ENCODE data around the gene SLC13A3. TPM values are rescaled to one million over a fixed set of nuclear protein-coding genes. Genes with fewer than 3 reads are reported as not detected.

The SLC13A3 gene
- total and polyA plus RNA-seq, 2 of the 4 experiments (the other 2 are of a cell fraction): 2.5 to 4.2 TPM

- dilution Hi-C loops (cut with HindIII; ENCODE audit: low sequenced_read_pairs, unreplicated experiment) (no loop called here), in situ Hi-C loops (cut with MboI; ENCODE audit: low sequenced_read_pairs) (no loop called here), intact Hi-C loops (cut with micrococcal nuclease) (no loop called here)
- ATAC-seq (ENCODE audit: low read depth) (no peak), DNase-seq (no peak)
- no peaks in the 10 kb centered on the region for H3K9me3 ChIP-seq (ENCODE audit: control insufficient read depth, insufficient read depth, low read length)
- no peak overlapping the region for H4K91ac ChIP-seq (ENCODE audit: insufficient read depth, low read depth, low read length)
- peaks cover 29% of the 10 kb centered on the region for H3K27me3 ChIP-seq (ENCODE audit: control insufficient read depth, insufficient read depth, low read length)
- H4K20me1 ChIP-seq (ENCODE audit: insufficient read depth, low read length): no peaks in the 10 kb centered on the region
- H3K23ac ChIP-seq (ENCODE audit: low read depth, low read length): no peak overlapping the region
- no peak overlapping the region for H2AK9ac ChIP-seq (replicated peaks; ENCODE audit: low read depth, low read length, poor library complexity)
- no peak overlapping the region for H2AK5ac ChIP-seq (ENCODE audit: low read depth, low read length)
- H3K9me1 ChIP-seq (ENCODE audit: insufficient read depth, low read length): no peaks in the 10 kb centered on the region
- TF ChIP-seq, protein P1, sequence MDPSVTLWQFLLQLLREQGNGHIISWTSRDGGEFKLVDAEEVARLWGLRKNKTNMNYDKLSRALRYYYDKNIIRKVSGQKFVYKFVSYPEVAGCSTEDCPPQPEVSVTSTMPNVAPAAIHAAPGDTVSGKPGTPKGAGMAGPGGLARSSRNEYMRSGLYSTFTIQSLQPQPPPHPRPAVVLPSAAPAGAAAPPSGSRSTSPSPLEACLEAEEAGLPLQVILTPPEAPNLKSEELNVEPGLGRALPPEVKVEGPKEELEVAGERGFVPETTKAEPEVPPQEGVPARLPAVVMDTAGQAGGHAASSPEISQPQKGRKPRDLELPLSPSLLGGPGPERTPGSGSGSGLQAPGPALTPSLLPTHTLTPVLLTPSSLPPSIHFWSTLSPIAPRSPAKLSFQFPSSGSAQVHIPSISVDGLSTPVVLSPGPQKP (IDR thresholded peaks at IDR 0.05; ENCODE audit: borderline replicate concordance, low read depth, low read length): no peak
- TF ChIP-seq RCOR1 (IDR thresholded peaks at IDR 0.05; ENCODE audit: insufficient replicate concordance, low read length) (no peak), CEBPB (IDR thresholded peaks at IDR 0.05; ENCODE audit: low read depth, low read length) (no peak), MAZ (IDR thresholded peaks at IDR 0.05; ENCODE audit: borderline replicate concordance, low read depth, low read length) (no peak), USF2 (IDR thresholded peaks at IDR 0.05; ENCODE audit: low read depth, low read length) (no peak), MAFK (IDR thresholded peaks at IDR 0.05; ENCODE audit: low read depth, low read length) (no peak), POLR2A (IDR thresholded peaks at IDR 0.05; ENCODE audit: low read depth, low read length) (no peak), CHD1 (IDR thresholded peaks at IDR 0.05; ENCODE audit: low read depth, low read length) (no peak), MXI1 (IDR thresholded peaks at IDR 0.05; ENCODE audit: borderline replicate concordance, low read depth, low read length) (no peak), FOS (IDR thresholded peaks at IDR 0.05; ENCODE audit: low read depth, low read length) (no peak)
- BruUV-seq (replicated peaks): no TSS peak
- no peaks in the 10 kb centered on the region for H3K36me3 ChIP-seq (ENCODE audit: control insufficient read depth, insufficient read depth, low read length)
- WGBS, 2 experiments (ENCODE audit: extremely low coverage in 2 of 2, insufficient read length in 1 of 2): no CpG with 5 or more reads among the region's 3 CpGs
- no peak overlapping the region for H2BK120ac ChIP-seq (ENCODE audit: low read depth, low read length)
- ChIA-PET CTCF (interaction anchor here (0.6 kb wide), 1 partner anchor 165 kb away, joined by 3 read pairs; no protein-coding TSS in a partner anchor), POLR2A (ENCODE audit: unreplicated experiment) (no interaction called here)
- no peak overlapping the region for H3K4me3 ChIP-seq (ENCODE audit: insufficient read depth, low read depth, low read length)
- H3K4me2 ChIP-seq (ENCODE audit: low read depth, low read length): no peak overlapping the region
- no peak overlapping the region for H2BK20ac ChIP-seq (ENCODE audit: low read depth, low read length)
- H3K4me1 ChIP-seq (ENCODE audit: control insufficient read depth, insufficient read depth, low read length): peaks cover 3% of the 10 kb centered on the region; the same call in 1 of the 2 replicates
- H3K4ac ChIP-seq (ENCODE audit: low read depth, low read length): no peak overlapping the region
- no peak overlapping the region for H3K56ac ChIP-seq (ENCODE audit: extremely low read depth, insufficient read depth, low read length)
- H3K9ac ChIP-seq (ENCODE audit: low read depth, low read length): no peak overlapping the region
- H3K27ac ChIP-seq (ENCODE audit: insufficient read depth, low read length): no peak overlapping the region
- no peak overlapping the region for H4K5ac ChIP-seq (ENCODE audit: low read depth, low read length)
- no peak overlapping the region for H4K8ac ChIP-seq (ENCODE audit: low read depth in 2 of 2, low read length in 2 of 2)
- H3K79me1 ChIP-seq (ENCODE audit: low read depth in 1 of 2, low read length in 2 of 2): no peaks in the 10 kb centered on the region
- no peak overlapping the region for H2BK15ac ChIP-seq (ENCODE audit: low read depth, low read length)
- no peak overlapping the region for H3K18ac ChIP-seq (ENCODE audit: low read depth, low read length)
- no peak overlapping the region for H2AFZ ChIP-seq (replicated peaks; ENCODE audit: low read length, poor library complexity)
- H3K14ac ChIP-seq (replicated peaks; ENCODE audit: low read depth, low read length): no peak overlapping the region
- no peak overlapping the region for H2BK5ac ChIP-seq (ENCODE audit: low read depth, low read length, poor library complexity, severe bottlenecking)
Measured at GRCh38 chr20:46649650-46649949, 1.7 kb downstream of the SLC13A3 start.
